GM19395 (cell line): ENCODE data around the gene ADAMTS7.
"Not testable (repeated sequence)": the region's sequence is repeated elsewhere in the genome, so short reads cannot be mapped to it uniquely, and the experiment has no call there.

ENCODE experiments used
- ATAC-seq: cut with Tn5 transposase; IDR thresholded peaks from one replicate; pipeline ENCODE4 v1.9.1; 2021; ENCODE audit warnings: mild to moderate bottlenecking, moderate library complexity; ENCODE audit not compliant: unreplicated experiment

ADAMTS7 gene

DNA sequence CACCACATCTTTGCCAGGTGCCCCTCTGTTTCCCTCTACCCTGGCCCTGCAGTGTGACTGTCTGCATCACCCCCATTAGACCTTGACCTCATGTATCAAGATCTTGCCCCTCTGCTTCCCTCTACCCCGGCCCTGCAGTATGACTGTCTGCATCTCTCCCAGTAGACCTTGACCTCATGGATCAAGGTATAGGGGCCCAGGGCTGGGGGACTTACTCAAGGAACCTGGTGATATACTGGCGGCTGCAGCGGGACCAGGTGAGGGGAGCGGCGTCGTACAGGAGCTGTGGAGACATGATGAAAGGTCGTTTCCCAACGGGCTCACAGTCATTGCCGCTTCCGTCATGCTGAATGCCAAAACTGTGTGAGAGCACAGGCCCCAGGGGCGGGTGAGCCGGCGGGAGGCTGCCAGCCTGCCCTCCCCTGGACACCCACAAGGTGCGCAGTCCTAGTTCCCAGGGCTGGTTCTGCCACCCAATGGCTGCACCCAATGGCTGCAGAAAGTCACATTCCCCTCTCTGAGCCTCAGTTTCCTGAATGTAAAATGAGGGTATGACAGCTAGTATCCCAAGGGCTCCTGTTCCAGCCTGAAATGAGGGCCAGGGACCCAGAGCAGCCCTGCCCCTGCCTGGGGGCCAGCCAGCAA lies 23.1 kb downstream of the ADAMTS7 start:
- no peak for ATAC-seq

DNA sequence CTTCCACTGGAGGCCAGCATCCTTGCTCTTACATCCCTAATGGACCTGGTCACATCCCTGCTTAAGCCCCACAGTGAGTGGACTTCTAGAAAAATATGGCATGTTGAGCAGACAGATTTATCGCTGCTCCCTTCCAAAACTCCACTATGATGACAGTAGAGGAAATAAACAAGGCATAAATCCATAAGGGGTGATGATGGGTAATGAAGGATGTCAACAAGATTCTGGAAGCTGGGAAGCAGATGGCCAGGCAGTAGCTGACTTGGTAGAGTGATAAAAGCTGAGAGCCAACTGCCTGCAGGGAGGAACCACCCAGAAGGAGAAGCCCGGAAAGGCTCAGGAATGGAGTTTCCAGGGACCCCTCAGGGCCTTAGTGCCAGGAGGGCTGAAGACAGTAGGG lies 28.9 kb downstream of the ADAMTS7 start:
- ATAC-seq: not testable (repeated sequence)

DNA sequence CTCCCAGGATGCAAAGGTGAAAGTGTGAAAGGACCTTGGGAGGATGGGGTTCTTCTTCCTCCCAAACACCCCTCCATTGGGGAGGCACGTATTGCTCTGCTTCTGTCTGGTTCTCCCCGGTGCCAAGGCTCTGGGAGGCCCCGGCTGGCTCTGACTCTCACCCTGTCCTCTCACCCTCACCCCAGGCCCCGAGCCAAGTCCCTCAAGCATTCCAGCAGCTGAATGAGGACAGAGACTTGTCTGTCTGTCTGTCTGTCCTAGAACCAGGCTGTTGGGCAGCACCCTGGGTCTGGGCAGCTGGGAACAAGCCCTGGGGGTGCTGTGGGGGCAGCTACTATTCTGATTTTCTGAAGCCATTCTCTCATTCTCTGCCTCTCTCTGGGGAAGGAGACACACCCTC lies 29.9 kb downstream of the ADAMTS7 start:
- not testable (repeated sequence) for ATAC-seq

DNA sequence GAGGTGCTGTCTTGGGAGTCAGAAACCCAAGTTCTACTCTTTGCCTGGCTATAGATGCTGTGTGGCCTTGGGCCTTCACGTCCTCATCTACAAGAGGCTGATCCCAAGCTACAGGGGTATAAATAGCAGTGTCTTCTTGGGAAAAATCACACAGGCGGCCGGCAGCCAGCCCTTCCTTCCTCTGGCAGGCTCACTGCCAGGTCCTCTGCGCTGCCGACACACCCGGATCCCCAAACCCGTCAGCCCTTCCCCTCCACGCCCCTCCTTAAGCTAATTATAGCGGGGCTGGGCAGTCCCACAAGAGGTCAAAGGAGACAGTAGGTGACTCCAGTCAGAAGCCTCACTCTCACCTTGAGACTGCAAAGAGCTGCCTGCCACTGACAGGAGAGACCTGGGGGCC lies 31.3 kb downstream of the ADAMTS7 start:
- not testable (repeated sequence) for ATAC-seq

DNA sequence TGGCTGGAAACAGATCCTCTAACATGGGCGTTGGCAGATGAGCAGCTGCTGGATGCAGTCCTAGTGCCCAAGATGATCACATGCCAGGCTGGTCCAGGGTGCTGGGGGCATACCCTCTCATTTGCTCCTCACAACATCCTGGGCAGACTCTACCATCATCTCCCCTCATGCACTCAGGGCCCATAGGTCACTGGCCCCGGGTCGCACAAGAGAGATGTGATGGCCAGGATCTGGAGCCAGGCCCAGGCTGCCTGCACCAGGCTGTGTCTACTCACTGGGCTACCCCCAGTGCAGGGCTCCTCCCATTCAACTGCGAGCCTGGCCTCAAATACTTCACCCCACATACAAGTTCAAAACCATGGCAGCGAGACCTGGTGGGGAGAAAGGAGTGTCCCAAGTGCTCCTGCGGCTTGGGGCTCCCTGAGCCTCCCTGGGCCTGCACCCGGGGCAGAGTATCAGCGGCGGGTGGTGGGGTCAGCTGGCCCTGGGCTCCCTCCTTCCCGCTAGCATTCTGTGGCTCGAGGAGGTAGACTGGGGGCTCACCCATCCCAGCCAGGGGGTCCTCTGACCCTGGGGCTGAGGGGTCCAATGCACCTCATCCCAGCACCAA lies 32.0 kb downstream of the ADAMTS7 start:
- ATAC-seq: not testable (repeated sequence)

DNA sequence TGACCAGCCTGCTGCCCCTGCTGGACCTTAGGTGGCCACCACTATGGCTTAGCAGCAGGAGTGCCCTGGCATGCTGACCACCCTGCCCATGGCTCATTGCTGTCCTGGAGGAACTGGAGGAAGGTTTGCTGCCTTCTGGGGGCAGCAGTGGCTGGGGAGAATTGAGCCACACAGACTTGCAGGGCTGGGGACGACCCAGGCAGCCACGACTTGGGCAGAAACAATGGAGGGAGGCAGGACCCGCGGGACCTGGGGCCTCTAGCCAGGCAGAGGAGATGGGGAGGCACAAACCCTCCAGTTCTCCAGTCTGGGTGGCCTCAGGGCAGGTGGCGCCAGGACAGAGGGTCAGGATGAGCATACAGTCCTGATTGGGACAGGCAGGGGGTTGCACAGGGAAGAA lies 32.8 kb downstream of the ADAMTS7 start:
- ATAC-seq: no peak

DNA sequence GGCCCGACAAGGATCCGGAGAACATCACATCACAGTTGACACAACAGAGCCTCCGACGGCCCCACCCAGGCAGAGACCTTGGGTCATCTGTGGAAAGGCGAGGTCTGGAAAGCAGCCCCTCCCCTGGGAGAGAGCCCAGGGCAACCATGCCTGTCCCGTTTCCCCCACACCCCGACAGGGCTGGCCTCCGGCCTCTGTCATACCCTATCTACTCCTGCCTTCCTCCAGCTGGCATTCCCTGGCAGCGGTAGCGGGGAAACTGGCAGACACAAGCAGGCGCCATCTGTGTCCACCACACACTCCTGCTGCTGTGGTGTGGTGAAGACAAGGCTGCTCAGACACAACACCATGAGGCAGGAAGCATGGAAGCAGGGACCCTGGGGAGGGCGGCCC lies 33.3 kb downstream of the ADAMTS7 start:
- ATAC-seq: not testable (repeated sequence)

DNA sequence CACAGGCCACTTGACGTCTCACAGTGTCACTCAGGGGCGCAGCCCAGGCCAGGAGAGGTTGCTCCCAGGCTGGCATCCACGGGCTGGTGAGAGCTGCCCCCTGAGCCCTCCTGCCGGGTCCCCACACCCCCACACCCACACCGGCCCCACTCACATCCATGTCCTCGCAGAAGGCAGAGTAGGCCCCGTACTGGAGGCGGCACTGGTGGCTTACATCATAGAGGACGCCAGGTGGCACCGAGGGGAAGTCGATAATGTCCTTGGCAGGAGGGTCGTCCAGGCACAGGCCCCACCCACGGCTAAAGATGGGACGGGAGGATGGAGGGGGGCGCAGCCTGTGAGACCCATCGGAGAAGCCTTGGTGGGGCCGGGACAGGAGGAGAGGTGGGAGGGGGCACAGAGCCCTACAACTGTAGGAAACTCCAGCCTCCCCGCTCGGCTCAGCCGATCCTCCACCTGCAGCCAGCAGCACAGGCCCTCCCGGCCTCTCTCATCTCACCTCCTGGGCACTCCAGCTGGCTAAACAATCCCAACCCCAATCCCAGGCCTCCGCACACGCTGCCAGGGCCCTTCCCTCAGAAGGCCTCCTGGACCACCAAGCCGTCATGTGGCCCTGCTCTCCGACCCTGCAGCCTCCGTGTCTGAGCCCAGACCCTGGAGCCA lies 33.8 kb downstream of the ADAMTS7 start:
- not testable (repeated sequence) for ATAC-seq

DNA sequence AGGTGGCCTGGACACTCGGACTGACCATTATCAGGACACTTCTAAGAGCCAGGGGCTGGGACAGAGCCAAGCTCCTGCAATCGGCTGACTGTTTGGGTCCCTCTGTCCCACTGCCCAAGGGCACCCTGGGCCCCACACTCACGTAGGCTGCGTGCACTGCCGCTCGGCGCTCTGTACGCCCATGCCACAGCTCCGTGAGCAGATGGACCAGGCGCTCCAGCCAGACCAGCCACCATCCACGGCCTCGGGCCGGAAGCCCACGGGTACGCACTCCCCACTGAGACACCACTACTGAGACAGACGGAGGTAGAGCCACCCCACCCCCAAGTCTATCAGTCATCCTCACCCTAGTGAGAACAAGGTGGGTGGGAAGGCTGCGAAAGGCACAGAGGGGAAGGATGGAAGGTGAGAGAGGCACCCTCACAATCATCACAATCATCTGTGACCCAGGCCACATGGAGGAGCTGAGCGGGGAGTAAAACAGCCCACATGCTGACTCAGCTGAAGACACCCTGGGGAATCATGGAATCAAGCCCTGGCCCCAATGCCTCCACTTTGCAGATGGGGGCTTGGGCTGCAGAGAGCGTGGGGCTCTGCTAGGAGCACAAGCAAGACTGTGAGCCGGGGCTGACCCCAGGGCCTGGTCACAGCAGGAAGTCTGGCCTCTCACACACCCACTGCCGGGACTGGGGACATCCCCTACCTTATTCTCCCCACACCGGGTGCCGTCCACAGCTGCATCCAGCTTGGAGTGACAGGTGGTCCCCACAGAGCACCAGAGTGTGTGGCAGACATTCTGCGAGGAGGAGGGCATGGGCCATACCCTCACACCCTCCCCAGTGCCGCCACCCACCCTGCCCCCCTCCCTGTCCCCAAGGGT lies 35.0 kb downstream of the ADAMTS7 start:
- ATAC-seq: not testable (repeated sequence)

DNA sequence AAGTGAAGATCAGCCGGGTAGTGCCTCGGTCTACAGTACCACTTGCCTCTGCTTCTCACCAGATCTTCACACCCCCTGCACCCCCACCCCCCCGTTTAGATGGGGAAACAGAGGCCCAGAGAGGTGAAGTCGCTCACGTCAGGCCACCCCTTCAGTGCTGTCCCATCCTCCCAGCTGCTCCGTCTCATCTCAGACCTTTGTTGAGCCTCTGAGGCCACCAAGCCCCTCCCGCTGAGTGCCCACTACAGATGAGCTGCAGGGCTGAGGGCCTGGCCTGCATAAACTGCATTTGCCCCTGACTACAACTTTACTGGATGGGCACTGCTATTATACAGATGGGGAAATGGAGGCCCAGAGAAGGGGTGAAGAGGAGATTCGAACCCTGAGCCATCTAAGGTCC lies 35.8 kb downstream of the ADAMTS7 start:
- ATAC-seq: no peak

DNA sequence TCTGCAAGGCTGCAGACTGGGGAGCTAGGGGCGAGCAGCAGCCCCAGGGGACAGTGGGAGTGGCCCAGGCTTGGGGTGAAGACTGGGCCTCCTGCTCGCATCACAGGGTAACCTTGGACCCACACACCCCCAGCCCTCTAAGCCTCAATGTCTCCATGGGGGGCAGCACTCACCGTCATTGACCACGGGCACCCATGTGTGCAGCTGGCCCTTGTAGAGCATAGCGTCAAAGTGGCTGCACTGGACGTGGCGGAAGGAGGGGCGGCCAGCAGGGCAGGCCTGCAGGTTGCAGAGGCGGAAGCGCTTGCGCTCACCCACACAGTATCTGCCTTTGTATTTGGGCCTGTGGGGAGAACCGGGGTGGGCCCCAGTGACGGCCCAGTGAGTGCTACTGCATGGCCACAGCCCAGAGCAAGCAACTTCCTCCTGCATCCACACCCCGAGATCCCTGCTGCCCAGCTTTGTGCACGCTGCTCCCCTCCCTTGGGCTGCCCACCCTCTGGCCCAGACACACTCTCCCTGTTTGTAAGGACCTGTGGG lies 36.7 kb downstream of the ADAMTS7 start:
- not testable (repeated sequence) for ATAC-seq

DNA sequence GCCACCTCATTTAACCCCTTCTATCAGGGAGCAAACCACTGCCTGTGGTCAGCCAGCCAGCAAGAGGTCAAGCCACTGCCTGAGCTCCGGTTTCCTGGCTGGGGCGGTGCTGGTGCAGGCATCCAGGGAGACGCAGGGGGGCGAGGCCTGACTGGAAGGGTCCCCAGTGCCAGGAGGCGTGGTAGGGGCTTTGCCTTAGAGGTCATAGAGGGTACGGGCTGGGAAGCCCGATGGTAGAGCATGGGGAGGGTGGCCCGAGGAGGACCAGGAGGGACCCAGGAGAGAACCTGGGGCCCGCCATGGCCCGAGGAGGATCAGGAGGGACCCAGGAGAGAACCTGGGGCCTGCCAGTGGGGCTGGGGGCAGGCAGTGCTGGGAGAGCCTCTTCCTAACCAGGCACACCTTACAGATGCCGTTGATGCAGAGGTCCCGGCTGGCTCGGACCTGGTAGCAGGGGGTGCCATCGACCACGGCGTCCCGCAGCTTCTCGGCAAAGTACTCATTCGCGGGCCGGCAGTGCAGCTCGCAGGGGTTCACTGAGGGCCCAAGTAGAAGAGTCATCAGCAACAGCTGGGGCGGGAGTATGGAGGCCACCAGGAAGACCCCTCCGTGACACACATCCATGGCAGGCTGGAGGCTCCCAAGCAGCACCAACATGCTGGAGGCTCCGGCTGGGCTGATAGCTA lies 37.4 kb downstream of the ADAMTS7 start:
- not testable (repeated sequence) for ATAC-seq

DNA sequence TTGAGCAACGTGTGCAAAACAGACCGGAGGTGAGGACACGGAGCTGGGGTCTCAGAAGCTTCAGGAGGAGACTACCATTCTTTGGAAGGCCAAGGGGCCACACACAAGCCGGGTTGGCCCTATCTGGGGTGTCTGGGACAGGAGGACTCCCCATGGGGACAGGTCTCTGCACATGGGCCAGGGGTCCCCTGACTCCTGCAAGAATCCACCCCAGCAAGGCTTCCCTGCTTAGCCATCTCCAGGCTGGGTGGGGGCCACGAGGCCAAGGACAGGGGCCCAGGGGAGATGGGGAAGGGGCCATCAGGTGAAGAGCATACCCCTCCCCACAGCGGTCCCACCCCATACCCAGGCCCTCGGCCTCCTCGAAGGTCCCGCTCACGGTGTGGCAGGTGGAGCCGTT lies 38.5 kb downstream of the ADAMTS7 start:
- no peak for ATAC-seq

DNA sequence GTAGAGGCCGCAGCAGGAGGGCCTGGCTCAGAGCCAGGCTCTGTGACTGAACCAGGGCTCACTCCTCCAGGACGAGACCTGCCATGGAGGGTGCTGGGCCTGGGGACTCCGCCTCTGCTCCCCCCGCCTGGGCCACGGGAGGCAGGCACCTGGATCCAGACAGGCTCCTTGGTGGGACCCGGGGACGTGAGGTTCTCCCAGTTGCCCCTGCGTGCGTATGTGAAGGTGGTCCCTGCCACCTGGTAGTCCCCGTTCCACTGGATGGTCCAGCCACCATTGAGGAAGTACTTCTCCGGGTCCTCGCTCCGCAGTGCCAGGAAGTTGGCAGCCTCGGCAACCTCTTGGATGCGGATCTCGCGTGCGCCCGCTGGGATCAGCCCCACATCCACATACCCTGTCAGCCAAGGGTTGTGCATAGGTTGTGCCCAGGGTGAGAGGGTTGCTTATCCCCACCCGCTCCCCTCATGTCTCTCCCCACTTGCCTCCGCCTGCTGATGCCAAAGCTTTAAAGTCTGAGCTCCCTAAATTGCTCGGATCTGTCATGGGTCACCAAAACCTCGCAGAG lies 39.7 kb downstream of the ADAMTS7 start:
- not testable (repeated sequence) for ATAC-seq

DNA sequence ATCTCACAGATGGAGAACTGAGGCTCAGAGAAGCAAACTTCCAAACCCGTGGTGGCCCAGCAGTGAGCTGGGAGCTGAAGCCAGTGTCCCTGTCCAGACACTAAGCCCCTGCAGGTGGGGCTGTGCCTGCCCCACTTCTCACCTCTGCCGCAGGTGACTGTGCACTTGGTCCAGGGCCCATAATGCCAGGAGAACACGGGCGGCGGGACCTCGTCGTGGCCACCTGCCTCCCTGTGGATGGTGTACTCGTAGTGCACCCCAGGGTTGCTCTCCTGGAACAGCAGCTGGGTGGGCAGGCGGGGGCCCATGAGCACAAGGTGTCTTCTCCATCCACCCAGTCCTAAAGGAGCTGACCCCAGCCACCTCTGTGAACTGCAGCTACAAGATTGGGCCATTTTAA lies 40.2 kb downstream of the ADAMTS7 start:
- not testable (repeated sequence) for ATAC-seq

DNA sequence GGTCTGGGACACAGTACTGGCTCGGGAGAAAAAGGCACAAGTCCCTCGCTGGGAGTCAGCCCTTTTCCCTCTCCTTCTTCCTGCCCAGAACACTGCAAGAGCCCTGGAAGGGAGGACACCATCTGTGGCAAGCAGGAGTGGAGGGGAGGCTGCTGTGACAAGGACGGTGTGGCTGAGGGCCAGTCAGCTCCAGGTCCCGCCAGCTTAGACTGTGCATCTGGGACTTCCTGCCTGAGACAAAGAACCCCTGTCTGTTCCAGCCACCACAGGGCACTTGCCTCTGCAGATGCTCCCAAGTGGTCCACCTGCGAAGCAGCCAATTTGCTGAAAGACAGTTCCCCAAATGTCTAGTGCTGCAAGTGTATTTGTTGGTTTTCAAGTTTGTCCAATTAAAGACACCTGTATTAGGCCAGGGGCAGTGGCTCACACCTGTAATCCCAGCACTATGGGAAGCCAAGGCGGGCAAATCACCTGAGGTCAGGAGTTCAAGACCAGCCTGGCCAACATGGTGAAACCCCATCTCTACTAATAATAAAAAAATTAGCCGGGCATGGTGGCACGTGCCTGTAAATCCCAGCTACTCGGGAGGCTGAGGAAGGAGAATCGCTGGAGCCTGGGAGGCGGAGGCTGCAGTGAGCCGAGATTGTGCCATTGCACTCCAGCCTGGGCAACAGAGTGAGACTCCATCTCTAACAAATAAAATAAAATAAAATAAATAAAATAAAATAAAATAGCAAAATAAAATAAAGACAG lies 41.6 kb downstream of the ADAMTS7 start:
- not testable (repeated sequence) for ATAC-seq

DNA sequence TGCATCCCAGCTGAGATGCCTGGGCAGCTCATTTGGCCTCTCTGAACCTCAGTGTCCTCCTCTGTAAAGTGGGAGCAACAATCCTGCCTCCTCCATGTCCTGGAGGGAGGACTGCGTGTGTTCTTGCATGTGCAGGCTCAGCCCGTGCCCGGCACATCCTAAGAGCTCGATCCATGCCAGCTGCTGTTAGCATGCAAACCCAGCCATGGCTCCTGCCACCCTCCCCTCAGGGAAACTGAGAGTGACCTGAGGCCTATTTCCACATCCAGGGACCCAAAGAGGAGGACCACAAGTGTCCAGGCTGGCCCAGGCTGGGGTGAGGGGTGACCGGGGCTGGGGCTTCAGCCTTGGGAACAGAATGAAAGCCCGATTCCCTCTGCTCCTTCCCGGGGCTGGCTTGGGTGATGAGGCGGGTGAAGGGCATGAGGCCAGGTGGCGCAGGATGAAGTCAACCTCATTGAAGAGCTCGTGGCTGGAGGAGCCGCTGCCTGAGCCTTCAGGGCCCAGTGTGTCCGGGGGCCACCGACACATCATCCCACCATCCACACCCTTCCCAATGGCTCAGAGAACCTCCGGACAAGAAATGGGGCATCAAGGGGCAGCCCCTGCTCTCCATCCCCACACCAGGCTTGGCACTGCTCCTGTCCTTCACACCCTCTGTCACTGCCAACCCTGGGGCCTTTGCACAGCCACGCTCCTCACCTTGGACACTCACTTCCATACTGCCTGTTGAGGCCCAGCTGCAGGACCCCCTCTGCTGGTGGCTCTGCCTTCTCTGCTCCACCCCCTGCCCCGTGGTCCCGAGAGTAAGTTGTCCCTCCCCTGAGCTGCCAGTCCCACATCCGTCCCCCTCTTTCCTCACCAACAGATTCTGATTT lies 42.5 kb downstream of the ADAMTS7 start:
- ATAC-seq: no peak

DNA sequence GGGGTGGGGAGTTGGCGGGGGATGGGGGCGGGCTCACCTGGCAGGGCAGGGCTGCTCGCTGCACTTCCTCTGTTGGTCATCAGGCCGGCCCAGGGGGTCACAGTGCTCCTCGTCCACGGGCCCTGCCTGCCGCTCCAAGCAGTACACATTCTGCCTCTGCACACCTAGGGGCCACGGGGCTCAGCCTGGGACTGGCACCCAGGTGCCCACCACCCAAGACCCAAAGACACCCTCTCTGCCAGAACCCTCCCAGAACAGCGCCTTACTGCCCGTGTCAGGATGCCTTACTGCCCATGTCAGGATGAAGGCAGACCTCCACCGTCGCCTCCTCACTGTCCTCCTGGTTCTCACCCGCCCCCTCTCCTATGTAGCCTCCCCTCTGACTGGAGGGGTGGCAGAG lies 43.2 kb downstream of the ADAMTS7 start:
- ATAC-seq: no peak
